ENCODE data around the gene CIAO2A. TPM values are rescaled to one million over a fixed set of nuclear protein-coding genes. Genes with fewer than 3 reads are reported as not detected.

The CIAO2A gene
- total RNA-seq, 1 donor from 2014 or later: 210 TPM

- no peak overlapping the region for H3K27ac Mint-ChIP-seq
- Histone ChIP-seq H3K4me2 (no peak overlapping the region), H3K4me1 (no peaks in the 10 kb centered on the region), H3K36me3 (no peaks in the 10 kb centered on the region), H2AFZ (replicated peaks) (no peak overlapping the region), H4K20me1 (ENCODE audit: low read depth) (no peaks in the 10 kb centered on the region), H3K79me2 (ENCODE audit: low read depth) (no peaks in the 10 kb centered on the region), H3K4me3 (no peak overlapping the region), H3K27me3 (no peaks in the 10 kb centered on the region), H3K27ac (no peak overlapping the region), H3K9ac (no peak overlapping the region), H3F3A (ENCODE audit: low read depth) (no peaks in the 10 kb centered on the region), H3K9me3 (ENCODE audit: low read depth) (no peaks in the 10 kb centered on the region)
- no peak for TF ChIP-seq CTCF (IDR thresholded peaks at IDR 0.05)
- no peak for TF ChIP-seq EZH2phosphoT487 (IDR thresholded peaks at IDR 0.05)
- TF ChIP-seq EZH2 (IDR thresholded peaks at IDR 0.05): no peak
- DNase-seq (ENCODE audit: low spot score): no peak
- peaks cover 39% of the 10 kb centered on the region for H3K36me3 Mint-ChIP-seq
- no peaks in the 10 kb centered on the region for H3K4me1 Mint-ChIP-seq
- no peaks in the 10 kb centered on the region for H3K9me3 Mint-ChIP-seq
- peaks cover 2% of the 10 kb centered on the region for H3K27me3 Mint-ChIP-seq (ENCODE audit: insufficient read depth, low read depth)
- H3K4me3 Mint-ChIP-seq: no peak overlapping the region
Measured at GRCh38 chr15:64134345-64134829, 40.7 kb upstream of the CIAO2A start.

GRCh38 chr15:64133623-64134344 lies 40.1 kb upstream of the CIAO2A start:
- no peak overlapping the region for H3K27ac Mint-ChIP-seq
- no peaks in the 10 kb centered on the region for H3K4me1 Mint-ChIP-seq
- peaks cover 2% of the 10 kb centered on the region for H3K27me3 Mint-ChIP-seq (ENCODE audit: insufficient read depth, low read depth)
- no peaks in the 10 kb centered on the region for H4K20me1 ChIP-seq (ENCODE audit: low read depth)
- peaks cover 39% of the 10 kb centered on the region for H3K36me3 Mint-ChIP-seq
- no peak overlapping the region for H2AFZ ChIP-seq (replicated peaks)
- H3K4me2 ChIP-seq: no peak overlapping the region
- H3K36me3 ChIP-seq: no peaks in the 10 kb centered on the region
- TF ChIP-seq CTCF (IDR thresholded peaks at IDR 0.05) (no peak), EZH2phosphoT487 (IDR thresholded peaks at IDR 0.05) (no peak), EZH2 (IDR thresholded peaks at IDR 0.05) (no peak)
- no peak overlapping the region for H3K27ac ChIP-seq
- no peak for DNase-seq (ENCODE audit: low spot score)
- no peaks in the 10 kb centered on the region for H3K27me3 ChIP-seq
- H3K4me3 Mint-ChIP-seq: no peak overlapping the region
- H3K4me1 ChIP-seq: no peaks in the 10 kb centered on the region
- H3K9ac ChIP-seq: no peak overlapping the region
- H3K9me3 ChIP-seq (ENCODE audit: low read depth): no peaks in the 10 kb centered on the region
- H3F3A ChIP-seq (ENCODE audit: low read depth): no peaks in the 10 kb centered on the region
- no peaks in the 10 kb centered on the region for H3K9me3 Mint-ChIP-seq
- no peak overlapping the region for H3K4me3 ChIP-seq
- no peaks in the 10 kb centered on the region for H3K79me2 ChIP-seq (ENCODE audit: low read depth)

- no peaks in the 10 kb centered on the region for H3K9me3 Mint-ChIP-seq
- no peak overlapping the region for H3K27ac Mint-ChIP-seq
- Histone ChIP-seq H3F3A (ENCODE audit: low read depth) (no peaks in the 10 kb centered on the region), H3K27me3 (no peaks in the 10 kb centered on the region), H3K4me3 (no peak overlapping the region), H3K9me3 (ENCODE audit: low read depth) (no peaks in the 10 kb centered on the region), H3K9ac (no peak overlapping the region), H3K79me2 (ENCODE audit: low read depth) (no peaks in the 10 kb centered on the region), H4K20me1 (ENCODE audit: low read depth) (no peaks in the 10 kb centered on the region), H3K4me2 (no peak overlapping the region), H3K27ac (no peak overlapping the region), H3K36me3 (no peaks in the 10 kb centered on the region), H3K4me1 (no peaks in the 10 kb centered on the region), H2AFZ (replicated peaks) (no peak overlapping the region)
- DNase-seq (ENCODE audit: low spot score): no peak
- peaks cover 48% of the 10 kb centered on the region for H3K36me3 Mint-ChIP-seq
- no peaks in the 10 kb centered on the region for H3K4me1 Mint-ChIP-seq
- peaks cover 2% of the 10 kb centered on the region for H3K27me3 Mint-ChIP-seq (ENCODE audit: insufficient read depth, low read depth)
- no peak overlapping the region for H3K4me3 Mint-ChIP-seq
- TF ChIP-seq EZH2 (IDR thresholded peaks at IDR 0.05) (no peak), EZH2phosphoT487 (IDR thresholded peaks at IDR 0.05) (no peak), CTCF (IDR thresholded peaks at IDR 0.05) (no peak)
Measured at GRCh38 chr15:64132217-64132616, 38.6 kb upstream of the CIAO2A start.
